Measurements from ENCODE around the gene GALNT14.

GALNT14 gene

GRCh38 chr2:31086590-31086989, 51.6 kb downstream of the GALNT14 start:
- no peak for DNase-seq (ENCODE audit: low read depth in 2 of 2)

- DNase-seq (ENCODE audit: low read depth in 2 of 2), result no peak
Measured at GRCh38 chr2:31083234-31083993, 54.8 kb downstream of the GALNT14 start.

- no peak for DNase-seq (ENCODE audit: low read depth in 2 of 2)
Measured at GRCh38 chr2:31082002-31082401, 56.2 kb downstream of the GALNT14 start.

- DNase-seq (ENCODE audit: low read depth in 2 of 2), result peak in 1 of 2 experiments; percentile 9
Measured at GRCh38 chr2:31081492-31081891, 56.7 kb downstream of the GALNT14 start.

GRCh38 chr2:31080361-31080760, 57.9 kb downstream of the GALNT14 start:
- DNase-seq (ENCODE audit: low read depth in 2 of 2), result no peak

- no peak for DNase-seq (ENCODE audit: low read depth in 2 of 2)
Measured at GRCh38 chr2:31079665-31080064, 58.6 kb downstream of the GALNT14 start.

- no peak for DNase-seq (ENCODE audit: low read depth in 2 of 2)
Measured at GRCh38 chr2:31078579-31079105, 59.6 kb downstream of the GALNT14 start.

GRCh38 chr2:31078011-31078410, 60.2 kb downstream of the GALNT14 start:
- DNase-seq (ENCODE audit: low read depth in 2 of 2), result no peak

GRCh38 chr2:31075941-31076590, 62.2 kb downstream of the GALNT14 start:
- no peak for DNase-seq (ENCODE audit: low read depth in 2 of 2)

- no peak for DNase-seq (ENCODE audit: low read depth in 2 of 2)
Measured at GRCh38 chr2:31075431-31075830, 62.8 kb downstream of the GALNT14 start.

GRCh38 chr2:31071741-31072140, 66.5 kb downstream of the GALNT14 start:
- no peak for DNase-seq (ENCODE audit: low read depth in 2 of 2)

- DNase-seq (ENCODE audit: low read depth in 2 of 2), result no peak
Measured at GRCh38 chr2:31070339-31071125, 67.7 kb downstream of the GALNT14 start.

GRCh38 chr2:31069643-31070325, 68.5 kb downstream of the GALNT14 start:
- DNase-seq (ENCODE audit: low read depth in 2 of 2), result no peak

- DNase-seq (ENCODE audit: low read depth in 2 of 2), result no peak
Measured at GRCh38 chr2:31067259-31067658, 71.0 kb downstream of the GALNT14 start.

GRCh38 chr2:31066551-31066950, 71.7 kb downstream of the GALNT14 start:
- DNase-seq (ENCODE audit: low read depth in 2 of 2), result no peak

- DNase-seq (ENCODE audit: low read depth in 2 of 2), result no peak
Measured at GRCh38 chr2:31066086-31066485, 72.2 kb downstream of the GALNT14 start.

GRCh38 chr2:31065356-31065755, 72.9 kb downstream of the GALNT14 start:
- DNase-seq (ENCODE audit: low read depth in 2 of 2), result no peak

- no peak for DNase-seq (ENCODE audit: low read depth in 2 of 2)
Measured at GRCh38 chr2:31060397-31060796, 77.8 kb downstream of the GALNT14 start.

- DNase-seq (ENCODE audit: low read depth in 2 of 2), result no peak
Measured at GRCh38 chr2:31058096-31059035, 79.9 kb downstream of the GALNT14 start.

GRCh38 chr2:31057691-31058090, 80.5 kb downstream of the GALNT14 start:
- DNase-seq (ENCODE audit: low read depth in 2 of 2), result no peak

GRCh38 chr2:31055938-31056337, 82.3 kb downstream of the GALNT14 start:
- no peak for DNase-seq (ENCODE audit: low read depth in 2 of 2)

Data from fibroblast of skin of left quadriceps (primary cell).